OCI-LY3 (cell line): ENCODE results near the gene CIAO2B.
"Not testable (repeated sequence)": the region's sequence is repeated elsewhere in the genome, so short reads cannot be mapped to it uniquely, and the experiment has no call there.

ENCODE experiments used
- CTCF ChIP-seq: fragments of 200-600, 300-600 bp; sonication (generic); IDR thresholded peaks from 2 replicates; pipeline ENCODE4 v1.5.1; 2014; ENCODE audit warnings: antibody characterized with exemption, low read length, low read depth
- EZH2phosphoT487 ChIP-seq: fragments of 200-600 bp; shearing (Covaris generic); IDR thresholded peaks from 2 replicates; pipeline ENCODE4 v1.6.1; 2018; ENCODE audit warnings: antibody characterized with exemption, mixed run types, low read depth

GRCh38 chr16:66944971-66945370, 10.8 kb upstream of the CIAO2B start:
- TF ChIP-seq CTCF, EZH2phosphoT487: not testable (repeated sequence)
